HL-60 (cell line): ENCODE results near the gene CPT1C.

Source experiments
- DNase-seq, 2 experiments: peaks; one replicate each; pipeline ENCODE4 v3.0.0-alpha.2; 2010 to 2020; ENCODE audit warnings: low read depth in 1 of 2, low spot score in 1 of 2
- H3K27ac ChIP-seq: fragments of 250-450 bp; sonication (Bioruptor Pico); replicated peaks from 2 replicates; pipeline ENCODE4 v1.5.1; 2020; ENCODE audit warnings: mild to moderate bottlenecking, moderate library complexity
- H3K27me3 ChIP-seq: fragments of 250-450 bp; sonication (Bioruptor Pico); 2 replicates; pipeline ENCODE4 v1.5.1; 2021; ENCODE audit warnings: mild to moderate bottlenecking, moderate library complexity; ENCODE audit not compliant: insufficient read depth, poor library complexity, severe bottlenecking
- H3K4me3 ChIP-seq: replicated peaks from 2 replicates; pipeline ENCODE4 v1.5.1; 2011; ENCODE audit warnings: mild to moderate bottlenecking, control low read depth, low read length; ENCODE audit not compliant: insufficient read depth
- CTCF ChIP-seq: IDR thresholded peaks from one replicate; pipeline ENCODE4 v1.5.1; 2011; ENCODE audit warnings: low read length, control low read depth, inconsistent platforms; ENCODE audit not compliant: insufficient read depth
- GABPA ChIP-seq: IDR thresholded peaks from 2 replicates; pipeline ENCODE4 v1.6.1; 2012; ENCODE audit warnings: low read depth
- POLR2AphosphoS5 ChIP-seq: IDR thresholded peaks from 2 replicates; pipeline ENCODE4 v1.6.1; 2012; ENCODE audit warnings: low read depth
- REST ChIP-seq: IDR thresholded peaks from 2 replicates; pipeline ENCODE4 v1.6.1; 2012; ENCODE audit warnings: low read depth; ENCODE audit not compliant: insufficient replicate concordance
- SPI1 ChIP-seq: IDR thresholded peaks from 2 replicates; pipeline ENCODE4 v1.6.1; 2012; ENCODE audit warnings: low read depth, mild to moderate bottlenecking, borderline replicate concordance

The CPT1C gene

GRCh38 chr19:49749055-49749716 lies 58.3 kb downstream of the CPT1C start:
- no peak for TF ChIP-seq GABPA
- TF ChIP-seq REST, result no peak
- no peak for TF ChIP-seq CTCF
- no peak for TF ChIP-seq SPI1
- no peak for TF ChIP-seq POLR2AphosphoS5
- no peak for DNase-seq
- H3K27ac ChIP-seq, result no peak overlapping the region

GRCh38 chr19:49749771-49750170 lies 58.9 kb downstream of the CPT1C start:
- no peak for DNase-seq
- H3K4me3 ChIP-seq, result no peak overlapping the region
- no peaks in the 10 kb centered on the region for H3K27me3 ChIP-seq
- TF ChIP-seq POLR2AphosphoS5, result no peak
- no peak for TF ChIP-seq SPI1
- TF ChIP-seq CTCF, result no peak
- TF ChIP-seq GABPA, result no peak
- no peak for TF ChIP-seq REST
- H3K27ac ChIP-seq, result no peak overlapping the region

More at GRCh38 chr19:49749055-49749716, 58.3 kb downstream of the CPT1C start:
- no peak overlapping the region for H3K4me3 ChIP-seq
- H3K27me3 ChIP-seq, result no peaks in the 10 kb centered on the region

- TF ChIP-seq POLR2AphosphoS5 (no peak), CTCF (no peak), SPI1 (no peak), REST (no peak)
- H3K27ac ChIP-seq, result no peak overlapping the region
- no peaks in the 10 kb centered on the region for H3K27me3 ChIP-seq
- DNase-seq, result no peak
- H3K4me3 ChIP-seq, result no peak overlapping the region
Measured at GRCh38 chr19:49752701-49753100, 61.8 kb downstream of the CPT1C start.
